Measurements from ENCODE around the gene KRT38. TPM values are rescaled to one million over a fixed set of nuclear protein-coding genes. Genes with fewer than 3 reads are reported as not detected.

Gene KRT38
- total and polyA plus RNA-seq, 2 of the 8 experiments (the other 6 are each of a cell fraction or from before 2014, with no cell fraction given) = not detected

DNA sequence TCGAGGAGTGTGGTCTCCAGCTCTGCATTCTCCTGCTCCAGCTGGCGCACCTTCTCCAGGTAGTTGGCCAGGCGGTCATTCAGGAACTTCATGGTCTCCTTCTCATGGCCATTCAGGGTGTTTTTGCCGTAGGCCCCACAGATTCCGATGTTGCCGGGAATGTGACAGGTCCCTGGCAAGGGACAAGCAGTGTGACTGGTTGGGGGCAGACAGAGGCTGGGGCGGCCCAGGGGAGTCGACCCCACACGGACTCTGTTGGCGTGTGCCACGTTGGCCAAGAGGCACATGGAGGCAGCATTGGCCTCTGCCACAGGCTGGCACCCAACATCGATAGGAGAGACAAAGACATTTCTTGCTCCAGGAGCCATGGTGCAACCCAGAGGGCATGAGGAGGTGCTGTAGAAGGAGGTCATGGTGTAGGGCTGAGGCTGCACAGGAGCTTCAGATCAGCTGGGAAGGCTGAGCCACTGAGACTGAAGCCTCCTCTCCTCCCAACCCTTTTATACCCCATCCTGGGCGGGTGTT lies 16.6 kb downstream of the KRT38 start, which contains the start of gene KRT37:
TSS of gene KRT37 (minus strand) at position 475 of the 525 bp plus-strand sequence. CDS start at position 413, 62 bp downstream.
- 0 out of 7 replicates have a peak within 1 kb of the TSS, but pooled peaks of 1 of the 4 experiments have one; percentile 13 for H3K9ac ChIP-seq (replicated peaks in 1 of 4; ENCODE audit: extremely low read depth in 1 of 4, low read depth in 3 of 4, low read length in 3 of 4)
- H2BK15ac ChIP-seq (ENCODE audit: low read length) = no peak within 1 kb of the TSS
- H3K4me1 ChIP-seq (replicated peaks in 1 of 4; ENCODE audit: control insufficient read depth in 3 of 4, insufficient read depth in 4 of 4, low read length in 3 of 4) = peaks cover 0 to 3% (median 0%) of the 10 kb centered on the region in 4 experiments; a peak in 1 of 7 replicates
- H3K4me3 ChIP-seq (ENCODE audit: extremely low read depth in 1 of 4, insufficient read depth in 2 of 4, low read depth in 3 of 4, low read length in 4 of 4) = no peak within 1 kb of the TSS
- H3K27me3 ChIP-seq (replicated peaks in 1 of 4; ENCODE audit: control insufficient read depth in 3 of 4, extremely low read depth in 1 of 4, insufficient read depth in 3 of 4, low read length in 3 of 4) = no peaks in the 10 kb centered on the region
- H4K20me1 ChIP-seq (replicated peaks in 1 of 2; ENCODE audit: control insufficient read depth in 1 of 2, insufficient read depth in 2 of 2, low read length in 2 of 2) = no peaks in the 10 kb centered on the region
- POLR2A ChIA-PET (ENCODE audit: partially characterized antibody) = no interaction called here
- no peak within 1 kb of the TSS for H3K27ac ChIP-seq (ENCODE audit: low read depth, low read length)
- H3K23me2 ChIP-seq (ENCODE audit: low read depth, low read length) = no peaks in the 10 kb centered on the region
- H3K14ac ChIP-seq (ENCODE audit: insufficient read length) = no peak within 1 kb of the TSS
- no peak within 1 kb of the TSS for H2AFZ ChIP-seq (ENCODE audit: low read length)
- no peak within 1 kb of the TSS for H3K4me2 ChIP-seq (ENCODE audit: insufficient read depth in 1 of 2, low read depth in 2 of 2, low read length in 2 of 2)
- no peaks in the 10 kb centered on the region for H3K9me3 ChIP-seq (ENCODE audit: insufficient read depth in 2 of 2, low read depth in 1 of 2, low read length in 1 of 2)
- no peak within 1 kb of the TSS for H3K18ac ChIP-seq (ENCODE audit: extremely low read depth, low read length)
- H3K4ac ChIP-seq (replicated peaks; ENCODE audit: insufficient read length, low read depth, low read length) = no peak within 1 kb of the TSS
- H2BK20ac ChIP-seq (ENCODE audit: low read length) = no peak within 1 kb of the TSS
- H4K8ac ChIP-seq (ENCODE audit: extremely low read depth, insufficient read depth, low read length) = no peak within 1 kb of the TSS
- H2BK120ac ChIP-seq (replicated peaks; ENCODE audit: low read depth, low read length) = no peak within 1 kb of the TSS
- no peak within 1 kb of the TSS for H4K5ac ChIP-seq (ENCODE audit: insufficient read length, low read depth, low read length)
- CTCF ChIA-PET (ENCODE audit: partially characterized antibody) = interaction anchor here (1.0 kb wide), 1 partner anchor 10 kb away, joined by 3 read pairs; no protein-coding TSS in a partner anchor
- 95% methylated on average over 7 of the region's 13 CpGs; no CpG with 5 or more reads in 1 of the 2 experiments for WGBS, 2 experiments (ENCODE audit: extremely low coverage in 1 of 2, insufficient coverage in 1 of 2, insufficient read length in 1 of 2, insufficient replicate concordance in 2 of 2, low coverage in 1 of 2, low lambda C conversion rate in 2 of 2, missing lambda C conversion rate in 1 of 2)
- no peak within 1 kb of the TSS for H3K56ac ChIP-seq (replicated peaks; ENCODE audit: insufficient read length, low read depth, low read length)
- no peak within 1 kb of the TSS for H4K91ac ChIP-seq (replicated peaks; ENCODE audit: insufficient read length, low read length)
- no peaks in the 10 kb centered on the region for H3K79me2 ChIP-seq (ENCODE audit: control insufficient read depth in 1 of 2, insufficient read depth in 2 of 2, low read length in 2 of 2)
- no peak within 1 kb of the TSS for H2BK5ac ChIP-seq (ENCODE audit: low read depth, low read length)
- H3K79me1 ChIP-seq (ENCODE audit: low read depth, low read length) = no peaks in the 10 kb centered on the region
- H2BK12ac ChIP-seq (ENCODE audit: low read depth, low read length) = no peak within 1 kb of the TSS
- DNase-seq (ENCODE audit: low read depth in 1 of 2, low spot score in 2 of 2) = no peak
- no peaks in the 10 kb centered on the region for H3K36me3 ChIP-seq (ENCODE audit: control insufficient read depth in 2 of 4, insufficient read depth in 4 of 4, low read length in 3 of 4)
- no peak within 1 kb of the TSS for H2AK5ac ChIP-seq (ENCODE audit: low read depth, low read length)
- FAIRE-seq = no peak
- no peak within 1 kb of the TSS for H3K23ac ChIP-seq (ENCODE audit: insufficient read length)
- TF ChIP-seq RXRA (IDR thresholded peaks at IDR 0.05; ENCODE audit: insufficient read depth, low read depth, low read length) (no peak), CTBP2 (IDR thresholded peaks at IDR 0.05; ENCODE audit: borderline replicate concordance, insufficient read depth, insufficient read length, low read length) (no peak), JUND (IDR thresholded peaks at IDR 0.05; ENCODE audit: low read length) (no peak), ATF2 (IDR thresholded peaks at IDR 0.05; ENCODE audit: low read length) (no peak), MAX (IDR thresholded peaks at IDR 0.05) (no peak)
- TF ChIP-seq, protein P1, sequence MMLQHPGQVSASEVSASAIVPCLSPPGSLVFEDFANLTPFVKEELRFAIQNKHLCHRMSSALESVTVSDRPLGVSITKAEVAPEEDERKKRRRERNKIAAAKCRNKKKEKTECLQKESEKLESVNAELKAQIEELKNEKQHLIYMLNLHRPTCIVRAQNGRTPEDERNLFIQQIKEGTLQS (IDR thresholded peaks at IDR 0.05; ENCODE audit: insufficient read depth, low read depth, low read length) = no peak

All from H1 (cell line).